ENCODE data around the gene E2F6.

Gene E2F6

DNA sequence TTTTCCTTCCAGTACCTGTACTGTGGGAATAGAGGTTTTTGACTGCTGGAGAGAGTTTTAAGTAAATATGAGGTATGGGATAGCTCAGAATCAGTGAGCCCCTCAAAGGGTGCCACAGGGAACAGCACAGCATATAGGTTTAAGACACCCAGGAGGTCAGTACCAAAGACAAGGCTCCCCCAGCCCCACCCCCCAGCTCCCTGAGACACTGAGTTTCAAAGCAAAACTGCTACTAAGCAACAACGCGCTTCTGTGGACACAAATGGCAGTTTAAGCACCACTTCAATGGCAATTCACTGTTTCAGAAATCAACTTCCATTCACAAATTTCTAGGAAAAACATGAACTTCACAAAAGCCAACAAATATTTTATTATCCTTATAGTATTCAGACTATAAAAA is 15.2 kb downstream of the E2F6 start:
- Histone ChIP-seq H3K4me3 (ENCODE audit: low read depth in 1 of 2, low read length in 2 of 2) (no peak overlapping the region), H3K4me1 (ENCODE audit: control insufficient read depth in 1 of 2, insufficient read depth in 2 of 2, low read length in 2 of 2) (peaks cover 0 to 2% of the 10 kb centered on the region in 2 donors), H3K9me3 (ENCODE audit: control insufficient read depth in 1 of 2, low read length in 2 of 2) (no peaks in the 10 kb centered on the region), H3K27me3 (ENCODE audit: low read depth, low read length) (no peaks in the 10 kb centered on the region), H3K27ac (ENCODE audit: low read length) (no peak overlapping the region), H3K36me3 (ENCODE audit: control insufficient read depth in 1 of 2, insufficient read depth in 2 of 2, low read length in 2 of 2) (peaks cover 45 to 58% of the 10 kb centered on the region in 2 donors)

DNA sequence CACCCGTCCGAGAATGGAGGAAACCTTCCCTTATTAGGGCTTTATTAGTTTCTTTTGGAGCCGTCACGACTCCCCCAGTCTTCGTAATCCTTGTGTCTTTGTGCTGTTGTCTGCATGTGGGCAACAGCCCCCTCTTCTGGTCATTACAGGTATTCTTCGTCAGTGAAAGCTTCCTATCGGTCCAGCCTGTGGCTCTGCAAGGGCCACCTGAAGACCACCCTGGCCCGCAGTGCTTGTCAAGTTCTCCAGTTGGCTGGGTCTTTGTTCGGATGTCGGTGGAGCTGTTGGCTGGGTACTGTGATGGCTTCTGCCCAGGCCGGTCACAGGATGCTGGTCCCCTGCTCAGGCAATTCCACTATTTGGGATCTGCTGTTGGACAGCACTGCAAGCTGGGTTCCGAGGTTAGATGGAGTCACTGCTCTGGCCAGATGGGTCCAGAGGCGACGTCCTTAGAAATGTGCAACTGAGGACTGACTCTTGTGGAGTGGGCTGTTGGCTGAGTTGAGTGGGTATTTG is 19.2 kb downstream of the E2F6 start:
- Histone ChIP-seq H3K27me3 (ENCODE audit: low read depth, low read length) (no peaks in the 10 kb centered on the region), H3K36me3 (ENCODE audit: control insufficient read depth in 1 of 2, insufficient read depth in 2 of 2, low read length in 2 of 2) (peaks cover 44 to 58% of the 10 kb centered on the region in 2 donors), H3K4me1 (ENCODE audit: control insufficient read depth in 1 of 2, insufficient read depth in 2 of 2, low read length in 2 of 2) (no peaks in the 10 kb centered on the region), H3K9me3 (ENCODE audit: control insufficient read depth in 1 of 2, low read length in 2 of 2) (no peaks in the 10 kb centered on the region), H3K27ac (ENCODE audit: low read length) (no peak overlapping the region), H3K4me3 (ENCODE audit: low read depth in 1 of 2, low read length in 2 of 2) (no peak overlapping the region)

DNA sequence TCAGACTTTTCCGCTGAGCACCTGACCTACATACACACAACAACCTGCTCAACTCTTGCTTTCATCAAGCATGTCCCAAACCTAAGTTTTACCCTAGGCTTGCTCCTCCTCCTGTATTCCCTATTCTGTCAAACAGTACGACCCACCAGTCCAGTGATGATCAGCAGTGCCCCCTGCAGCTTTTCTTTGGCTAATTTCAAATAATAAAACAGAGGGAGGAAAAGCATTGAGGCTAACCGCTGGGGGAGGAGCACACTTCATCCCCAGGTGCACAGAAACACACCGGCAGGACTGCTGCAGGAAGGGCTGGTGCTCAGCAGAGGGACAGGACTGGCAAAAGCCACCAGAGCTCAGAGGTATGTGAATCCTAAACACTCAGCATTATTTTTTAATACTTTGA is 21.2 kb downstream of the E2F6 start:
- Histone ChIP-seq H3K4me1 (ENCODE audit: control insufficient read depth in 1 of 2, insufficient read depth in 2 of 2, low read length in 2 of 2) (no peaks in the 10 kb centered on the region), H3K27me3 (ENCODE audit: low read depth, low read length) (no peaks in the 10 kb centered on the region), H3K36me3 (ENCODE audit: control insufficient read depth in 1 of 2, insufficient read depth in 2 of 2, low read length in 2 of 2) (peaks cover 34 to 59% of the 10 kb centered on the region in 2 donors), H3K9me3 (ENCODE audit: control insufficient read depth in 1 of 2, low read length in 2 of 2) (no peaks in the 10 kb centered on the region), H3K4me3 (ENCODE audit: low read depth in 1 of 2, low read length in 2 of 2) (no peak overlapping the region), H3K27ac (ENCODE audit: low read length) (no peak overlapping the region)

DNA sequence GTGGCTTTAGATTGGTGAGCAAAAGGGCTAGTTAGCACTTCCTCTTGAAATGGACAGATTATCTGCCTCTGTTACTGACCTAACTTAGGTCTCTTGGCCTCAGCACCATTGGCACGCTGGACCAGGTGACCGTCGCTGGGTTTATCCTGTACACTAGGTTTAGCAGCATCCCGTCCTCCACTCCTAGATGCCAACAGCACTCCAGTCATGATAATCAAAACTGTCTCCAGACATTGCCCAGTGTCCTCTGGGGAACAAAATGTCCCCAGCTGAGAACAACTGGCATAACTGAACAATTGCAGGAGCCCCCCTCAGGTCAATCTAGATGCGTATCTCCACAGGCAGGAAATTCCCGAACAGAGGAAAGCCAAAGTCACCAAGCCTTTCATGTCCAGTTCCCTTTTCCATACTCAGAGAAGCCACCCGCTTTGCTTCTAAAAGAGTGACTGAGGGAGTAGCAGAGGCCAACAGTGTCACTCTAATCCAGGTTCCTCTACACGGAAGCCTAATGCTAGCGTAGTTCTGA is 27.3 kb downstream of the E2F6 start:
- Histone ChIP-seq H3K9me3 (ENCODE audit: control insufficient read depth in 1 of 2, low read length in 2 of 2) (no peaks in the 10 kb centered on the region), H3K27me3 (ENCODE audit: low read depth, low read length) (no peaks in the 10 kb centered on the region), H3K4me1 (ENCODE audit: control insufficient read depth in 1 of 2, insufficient read depth in 2 of 2, low read length in 2 of 2) (no peaks in the 10 kb centered on the region), H3K36me3 (ENCODE audit: control insufficient read depth in 1 of 2, insufficient read depth in 2 of 2, low read length in 2 of 2) (peaks cover 0 to 28% of the 10 kb centered on the region in 2 donors), H3K27ac (ENCODE audit: low read length) (no peak overlapping the region), H3K4me3 (ENCODE audit: low read depth in 1 of 2, low read length in 2 of 2) (no peak overlapping the region)

DNA sequence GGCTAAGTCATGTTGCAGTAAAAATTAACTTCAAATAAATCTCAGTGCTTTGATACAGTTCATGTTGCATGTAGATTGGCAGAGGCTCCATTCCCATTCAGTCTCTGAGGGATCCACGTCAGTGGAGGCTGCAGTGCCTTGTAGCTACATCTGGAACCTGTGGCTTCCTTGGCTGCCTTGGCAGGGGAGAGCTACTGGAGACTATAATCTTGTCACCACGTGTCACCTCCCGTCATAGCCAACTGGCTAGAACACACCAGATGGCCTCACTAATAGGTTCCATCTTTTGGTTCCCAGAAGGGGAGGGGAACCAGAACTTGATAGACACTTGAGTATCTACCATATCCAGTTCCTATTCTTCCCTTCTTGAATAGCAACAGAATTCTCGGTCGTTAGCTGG is 28.4 kb downstream of the E2F6 start:
- Histone ChIP-seq H3K4me1 (ENCODE audit: control insufficient read depth in 1 of 2, insufficient read depth in 2 of 2, low read length in 2 of 2) (no peaks in the 10 kb centered on the region), H3K27me3 (ENCODE audit: low read depth, low read length) (no peaks in the 10 kb centered on the region), H3K4me3 (ENCODE audit: low read depth in 1 of 2, low read length in 2 of 2) (no peak overlapping the region), H3K27ac (ENCODE audit: low read length) (no peak overlapping the region), H3K36me3 (ENCODE audit: control insufficient read depth in 1 of 2, insufficient read depth in 2 of 2, low read length in 2 of 2) (peaks cover 0 to 22% of the 10 kb centered on the region in 2 donors), H3K9me3 (ENCODE audit: control insufficient read depth in 1 of 2, low read length in 2 of 2) (no peaks in the 10 kb centered on the region)

DNA sequence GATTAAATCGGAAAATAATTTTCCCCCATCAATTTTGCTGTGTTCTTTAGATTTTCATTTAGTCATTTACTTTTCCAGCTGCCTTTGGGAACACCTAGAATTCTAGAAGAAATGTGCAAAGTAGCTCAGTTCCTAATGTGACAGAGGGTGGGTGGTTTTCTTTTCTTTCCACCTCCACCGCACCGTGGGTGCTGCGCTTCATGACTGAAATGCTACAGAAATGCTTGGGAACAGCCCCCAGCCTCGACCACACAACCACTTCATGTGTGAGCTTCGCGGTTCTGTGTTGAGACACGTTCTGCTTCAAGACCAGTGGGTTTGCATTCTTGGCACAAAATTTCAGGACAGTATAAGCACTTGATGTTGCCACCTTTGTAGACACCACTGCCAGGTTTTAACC is 30.9 kb downstream of the E2F6 start:
- H3K27ac ChIP-seq (ENCODE audit: low read length) = no peak overlapping the region
- H3K4me3 ChIP-seq (ENCODE audit: low read depth in 1 of 2, low read length in 2 of 2) = no peak overlapping the region
- no peaks in the 10 kb centered on the region for H3K4me1 ChIP-seq (ENCODE audit: control insufficient read depth in 1 of 2, insufficient read depth in 2 of 2, low read length in 2 of 2)
- H3K9me3 ChIP-seq (ENCODE audit: control insufficient read depth in 1 of 2, low read length in 2 of 2) = no peaks in the 10 kb centered on the region
- peaks cover 0 to 9% of the 10 kb centered on the region in 2 donors for H3K36me3 ChIP-seq (ENCODE audit: control insufficient read depth in 1 of 2, insufficient read depth in 2 of 2, low read length in 2 of 2)
- no peaks in the 10 kb centered on the region for H3K27me3 ChIP-seq (ENCODE audit: low read depth, low read length)

DNA sequence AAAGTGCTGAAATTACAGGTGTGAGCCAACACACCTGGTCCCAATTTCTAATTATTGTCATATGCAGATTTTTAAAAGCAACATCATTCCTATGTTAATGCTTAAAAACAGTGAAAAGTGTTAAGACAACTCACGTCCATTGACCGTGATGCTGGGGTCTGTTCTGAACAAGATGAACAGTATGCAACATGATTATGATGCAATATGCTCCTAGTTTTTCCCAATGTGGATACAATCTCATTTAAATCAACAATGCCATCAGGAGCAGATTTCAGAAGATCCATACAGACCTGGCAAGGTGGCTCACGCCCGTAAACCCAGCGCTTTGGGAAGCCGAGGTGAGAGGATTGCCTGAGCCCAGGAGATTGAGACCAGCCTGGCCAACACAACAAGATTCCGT is 31.5 kb downstream of the E2F6 start:
- Histone ChIP-seq H3K4me3 (ENCODE audit: low read depth in 1 of 2, low read length in 2 of 2) (no peak overlapping the region), H3K4me1 (ENCODE audit: control insufficient read depth in 1 of 2, insufficient read depth in 2 of 2, low read length in 2 of 2) (no peaks in the 10 kb centered on the region), H3K27ac (ENCODE audit: low read length) (no peak overlapping the region)

DNA sequence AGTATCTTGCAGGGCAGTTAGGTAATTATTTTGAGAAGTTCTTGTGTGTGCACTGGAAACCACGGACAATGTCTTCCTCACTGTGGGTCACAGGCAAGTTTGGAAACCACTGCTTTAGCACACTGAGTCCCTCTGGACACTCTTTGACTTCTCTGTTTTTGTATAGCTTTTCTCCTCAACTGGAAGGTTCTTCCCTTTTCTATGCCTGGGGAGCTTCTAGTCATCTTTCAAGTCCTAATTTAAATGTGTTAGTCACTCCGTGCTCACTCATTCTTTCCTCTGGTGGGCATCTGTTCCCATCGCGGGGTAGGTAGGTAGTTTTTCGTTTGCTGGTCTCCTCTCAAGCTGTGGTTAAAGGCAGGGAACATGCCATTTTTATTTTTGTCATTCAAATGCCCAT is 32.1 kb downstream of the E2F6 start:
- H3K36me3 ChIP-seq (ENCODE audit: control insufficient read depth in 1 of 2, insufficient read depth in 2 of 2, low read length in 2 of 2) = peaks cover 0 to 4% of the 10 kb centered on the region in 2 donors
- H3K4me3 ChIP-seq (ENCODE audit: low read depth in 1 of 2, low read length in 2 of 2) = no peak overlapping the region
- no peaks in the 10 kb centered on the region for H3K27me3 ChIP-seq (ENCODE audit: low read depth, low read length)
- H3K27ac ChIP-seq (ENCODE audit: low read length) = no peak overlapping the region
- H3K4me1 ChIP-seq (ENCODE audit: control insufficient read depth in 1 of 2, insufficient read depth in 2 of 2, low read length in 2 of 2) = no peaks in the 10 kb centered on the region
- H3K9me3 ChIP-seq (ENCODE audit: control insufficient read depth in 1 of 2, low read length in 2 of 2) = no peaks in the 10 kb centered on the region

More for the DNA sequence above, 31.5 kb downstream of the E2F6 start:
- Histone ChIP-seq H3K36me3 (ENCODE audit: control insufficient read depth in 1 of 2, insufficient read depth in 2 of 2, low read length in 2 of 2) (peaks cover 0 to 4% of the 10 kb centered on the region in 2 donors), H3K9me3 (ENCODE audit: control insufficient read depth in 1 of 2, low read length in 2 of 2) (no peaks in the 10 kb centered on the region), H3K27me3 (ENCODE audit: low read depth, low read length) (no peaks in the 10 kb centered on the region)

DNA sequence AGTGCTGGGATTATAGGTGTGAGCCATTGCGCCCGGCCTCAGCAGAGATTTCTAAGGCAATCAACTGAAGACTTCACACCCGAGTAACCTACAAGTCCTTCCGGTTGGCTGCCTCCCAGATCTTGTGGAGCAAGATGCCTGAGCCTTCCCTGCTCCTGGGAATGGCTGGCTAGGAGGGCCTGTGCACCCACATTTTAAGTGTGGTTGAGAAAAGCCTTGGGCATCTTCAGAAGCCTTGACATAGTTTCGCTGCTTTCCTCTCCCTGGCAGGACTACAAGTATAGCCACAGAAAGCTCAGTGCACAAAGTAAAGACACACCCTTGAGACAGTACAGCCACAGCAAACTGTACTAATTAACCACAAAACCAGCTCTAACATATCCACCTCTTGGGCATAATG is 35.2 kb downstream of the E2F6 start:
- H3K36me3 ChIP-seq (ENCODE audit: control insufficient read depth in 1 of 2, insufficient read depth in 2 of 2, low read length in 2 of 2) = no peaks in the 10 kb centered on the region
- H3K9me3 ChIP-seq (ENCODE audit: control insufficient read depth in 1 of 2, low read length in 2 of 2) = no peaks in the 10 kb centered on the region
- H3K27ac ChIP-seq (ENCODE audit: low read length) = no peak overlapping the region
- H3K4me1 ChIP-seq (ENCODE audit: control insufficient read depth in 1 of 2, insufficient read depth in 2 of 2, low read length in 2 of 2) = no peaks in the 10 kb centered on the region
- no peaks in the 10 kb centered on the region for H3K27me3 ChIP-seq (ENCODE audit: low read depth, low read length)
- H3K4me3 ChIP-seq (ENCODE audit: low read depth in 1 of 2, low read length in 2 of 2) = no peak overlapping the region

DNA sequence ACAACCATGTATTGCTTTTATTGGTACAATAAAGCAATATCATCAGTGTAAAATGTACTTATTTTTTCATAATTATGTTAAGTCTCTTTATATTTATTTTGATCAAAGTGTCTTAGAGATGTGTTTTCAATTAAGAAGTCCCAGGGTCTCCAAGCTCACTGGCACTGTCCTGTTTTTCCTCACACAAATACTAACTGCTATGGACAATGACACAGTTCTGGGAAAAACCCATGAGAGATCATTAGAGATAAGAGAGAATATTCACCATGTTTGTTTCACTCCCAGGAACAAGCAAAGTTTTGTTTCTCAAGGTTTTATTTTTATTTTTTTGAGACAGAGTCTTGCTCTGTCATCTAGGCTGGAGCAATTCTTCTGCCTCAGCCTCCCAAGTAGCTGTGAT is 38.7 kb downstream of the E2F6 start:
- Histone ChIP-seq H3K4me3 (ENCODE audit: low read depth in 1 of 2, low read length in 2 of 2) (no peak overlapping the region), H3K36me3 (ENCODE audit: control insufficient read depth in 1 of 2, insufficient read depth in 2 of 2, low read length in 2 of 2) (no peaks in the 10 kb centered on the region), H3K27me3 (ENCODE audit: low read depth, low read length) (no peaks in the 10 kb centered on the region), H3K27ac (ENCODE audit: low read length) (no peak overlapping the region), H3K9me3 (ENCODE audit: control insufficient read depth in 1 of 2, low read length in 2 of 2) (no peaks in the 10 kb centered on the region), H3K4me1 (ENCODE audit: control insufficient read depth in 1 of 2, insufficient read depth in 2 of 2, low read length in 2 of 2) (no peaks in the 10 kb centered on the region)

DNA sequence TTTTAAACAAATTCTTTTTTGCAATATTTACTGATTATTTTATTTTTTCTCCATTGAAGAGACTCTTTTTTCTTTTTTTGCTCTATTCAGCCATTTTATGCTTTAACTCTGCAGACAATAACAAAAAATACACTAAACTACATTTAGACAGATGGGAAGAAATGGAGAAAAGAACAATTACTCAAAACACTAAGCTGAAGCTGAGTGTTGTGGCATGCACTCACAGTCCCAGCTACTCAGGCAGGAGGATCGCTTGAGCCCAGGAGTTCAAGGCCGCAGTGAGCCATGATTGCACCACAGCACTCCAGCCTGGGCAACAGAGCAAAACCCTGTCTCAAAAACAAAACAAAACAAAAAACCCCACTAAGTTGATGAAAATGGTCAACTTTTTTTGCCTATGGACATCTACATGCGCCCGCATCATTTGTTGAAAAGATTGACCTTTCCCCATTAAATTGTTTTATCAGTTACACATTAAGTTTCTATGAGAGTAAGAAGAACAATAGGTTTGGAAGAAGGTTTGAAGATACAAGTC is 43.0 kb downstream of the E2F6 start:
- no peak overlapping the region for H3K4me3 ChIP-seq (ENCODE audit: low read depth in 1 of 2, low read length in 2 of 2)
- no peaks in the 10 kb centered on the region for H3K27me3 ChIP-seq (ENCODE audit: low read depth, low read length)
- H3K9me3 ChIP-seq (ENCODE audit: control insufficient read depth in 1 of 2, low read length in 2 of 2) = peaks cover 0 to 3% of the 10 kb centered on the region in 2 donors
- no peaks in the 10 kb centered on the region for H3K36me3 ChIP-seq (ENCODE audit: control insufficient read depth in 1 of 2, insufficient read depth in 2 of 2, low read length in 2 of 2)
- no peaks in the 10 kb centered on the region for H3K4me1 ChIP-seq (ENCODE audit: control insufficient read depth in 1 of 2, insufficient read depth in 2 of 2, low read length in 2 of 2)
- H3K27ac ChIP-seq (ENCODE audit: low read length) = no peak overlapping the region

DNA sequence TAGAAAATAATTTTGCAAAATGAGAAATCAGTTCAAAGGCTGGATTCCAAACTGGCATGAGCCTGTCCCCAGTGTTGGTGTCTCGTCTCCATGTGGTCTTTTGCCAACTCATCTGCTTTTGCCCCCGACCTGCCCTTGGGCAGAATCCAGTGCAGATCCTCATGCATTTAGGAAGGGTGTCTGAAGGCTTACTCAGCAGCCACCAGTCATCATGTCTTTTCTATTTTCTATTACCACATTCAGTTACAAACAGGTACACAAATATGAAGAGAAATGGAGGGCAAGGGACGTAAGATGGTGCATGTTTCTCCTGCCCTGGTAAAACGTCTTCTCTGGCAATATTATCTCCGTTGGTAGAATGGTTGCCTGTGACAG is 43.5 kb downstream of the E2F6 start:
- Histone ChIP-seq H3K4me1 (ENCODE audit: control insufficient read depth in 1 of 2, insufficient read depth in 2 of 2, low read length in 2 of 2) (no peaks in the 10 kb centered on the region), H3K9me3 (ENCODE audit: control insufficient read depth in 1 of 2, low read length in 2 of 2) (peaks cover 0 to 6% of the 10 kb centered on the region in 2 donors), H3K27ac (ENCODE audit: low read length) (no peak overlapping the region), H3K4me3 (ENCODE audit: low read depth in 1 of 2, low read length in 2 of 2) (no peak overlapping the region), H3K36me3 (ENCODE audit: control insufficient read depth in 1 of 2, insufficient read depth in 2 of 2, low read length in 2 of 2) (no peaks in the 10 kb centered on the region), H3K27me3 (ENCODE audit: low read depth, low read length) (no peaks in the 10 kb centered on the region)
